Neuronal stem cell (in vitro differentiated cells): ENCODE measurements around the gene NETO2.

Experiments used
- DNase-seq: peaks from one replicate; pipeline ENCODE4 v3.0.0-alpha.2; 2013; ENCODE audit warnings: low spot score
- H2AFZ ChIP-seq: one replicate; pipeline ENCODE4 v1.6.1; 2013; ENCODE audit warnings: mild to moderate bottlenecking, low read length, inconsistent platforms
- H2AK5ac ChIP-seq: 2 replicates; pipeline ENCODE4 v1.6.1; 2013; ENCODE audit warnings: low read depth, mild to moderate bottlenecking, inconsistent platforms, low read length, moderate library complexity, mixed read lengths
- H2BK120ac ChIP-seq: 2 replicates; pipeline ENCODE4 v1.6.1; 2013; ENCODE audit warnings: low read depth, mild to moderate bottlenecking, inconsistent platforms, low read length, moderate library complexity, mixed read lengths
- H2BK12ac ChIP-seq: one replicate; pipeline ENCODE4 v1.6.1; 2013; ENCODE audit warnings: low read length, inconsistent platforms
- H2BK15ac ChIP-seq: 2 replicates; pipeline ENCODE4 v1.6.1; 2013; ENCODE audit warnings: mild to moderate bottlenecking, low read length, inconsistent platforms, mixed read lengths
- H2BK5ac ChIP-seq: one replicate; pipeline ENCODE4 v1.6.1; 2013; ENCODE audit warnings: inconsistent platforms, mild to moderate bottlenecking, low read length, moderate library complexity
- H3K14ac ChIP-seq: one replicate; pipeline ENCODE4 v1.6.1; 2013; ENCODE audit warnings: low read length, inconsistent platforms
- H3K18ac ChIP-seq: 2 replicates; pipeline ENCODE4 v1.6.1; 2013; ENCODE audit warnings: low read length, inconsistent platforms
- H3K23ac ChIP-seq: 2 replicates; pipeline ENCODE4 v1.6.1; 2013; ENCODE audit warnings: low read depth, mild to moderate bottlenecking, mixed read lengths, low read length, inconsistent platforms; ENCODE audit not compliant: poor library complexity
- H3K27ac ChIP-seq: replicated peaks from 3 replicates; pipeline ENCODE4 v1.5.1; 2013; ENCODE audit warnings: low read length, inconsistent platforms
- H3K27me3 ChIP-seq, 3 experiments: 2 replicates each; pipeline ENCODE4 v1.6.1; 2013; ENCODE audit warnings: low read length in 3 of 3, mild to moderate bottlenecking in 2 of 3, inconsistent platforms in 1 of 3, low read depth in 1 of 3, mixed read lengths in 1 of 3, moderate library complexity in 1 of 3; ENCODE audit not compliant: control insufficient read depth in 3 of 3, insufficient read depth in 3 of 3
- H3K36me3 ChIP-seq, 2 donors: replicated peaks in 1 of 2; 2 replicates each; pipeline ENCODE4 v1.6.1; 2013; ENCODE audit warnings: low read length in 2 of 2; ENCODE audit not compliant: control insufficient read depth in 2 of 2, insufficient read depth in 2 of 2
- H3K4ac ChIP-seq: 2 replicates; pipeline ENCODE4 v1.6.1; 2013; ENCODE audit warnings: inconsistent platforms, mild to moderate bottlenecking, low read length, moderate library complexity
- H3K4me1 ChIP-seq, 2 donors: 1 replicate in 1 of 2; 2 replicates in 1 of 2; pipeline ENCODE4 v1.6.1; 2013; ENCODE audit warnings: low read length in 2 of 2, low read depth in 1 of 2; ENCODE audit not compliant: control insufficient read depth in 2 of 2, insufficient read depth in 1 of 2
- H3K4me2 ChIP-seq: one replicate; pipeline ENCODE4 v1.6.1; 2013; ENCODE audit warnings: mild to moderate bottlenecking, low read length, inconsistent platforms; ENCODE audit not compliant: insufficient read depth, poor library complexity, severe bottlenecking
- H3K4me3 ChIP-seq, 2 donors: 2 replicates each; pipeline ENCODE4 v1.5.1; 2013; ENCODE audit warnings: low read length in 2 of 2, mild to moderate bottlenecking in 2 of 2, inconsistent platforms in 1 of 2, moderate library complexity in 1 of 2
- H3K79me1 ChIP-seq: one replicate; pipeline ENCODE4 v1.6.1; 2013; ENCODE audit warnings: low read depth, mild to moderate bottlenecking, inconsistent platforms, low read length, moderate library complexity
- H3K9ac ChIP-seq: one replicate; pipeline ENCODE4 v1.6.1; 2013; ENCODE audit warnings: mild to moderate bottlenecking, low read depth, low read length, inconsistent platforms; ENCODE audit not compliant: poor library complexity
- H3K9me3 ChIP-seq, 2 donors: replicated peaks in 1 of 2; 2 replicates each; pipeline versions ENCODE3 to v1.6.1; 2013; ENCODE audit warnings: low read length in 2 of 2, mild to moderate bottlenecking in 2 of 2, inconsistent platforms in 1 of 2, low read depth in 1 of 2, mixed read lengths in 1 of 2, moderate library complexity in 1 of 2; ENCODE audit not compliant: control insufficient read depth in 2 of 2, insufficient read depth in 1 of 2
- H4K8ac ChIP-seq: one replicate; pipeline ENCODE4 v1.6.1; 2013; ENCODE audit warnings: low read depth, mild to moderate bottlenecking, inconsistent platforms, low read length, moderate library complexity
- H4K91ac ChIP-seq: one replicate; pipeline ENCODE4 v1.6.1; 2013; ENCODE audit warnings: low read length, low read depth, mild to moderate bottlenecking, inconsistent platforms; ENCODE audit not compliant: poor library complexity
- WGBS, 2 donors: extraction: QIAGEN DNeasy Blood & Tissue Kit; methylation state at CpG; one replicate each; pipeline ENCODE4 v1.1.7; 2013; ENCODE audit warnings: missing lambda C conversion rate in 2 of 2, mixed read lengths in 1 of 2; ENCODE audit not compliant: insufficient read length in 2 of 2, insufficient replicate concordance in 1 of 2; ENCODE audit errors: extremely low coverage in 2 of 2; 5-methylcytosine and 5-hydroxymethylcytosine counted together

The NETO2 gene

DNA sequence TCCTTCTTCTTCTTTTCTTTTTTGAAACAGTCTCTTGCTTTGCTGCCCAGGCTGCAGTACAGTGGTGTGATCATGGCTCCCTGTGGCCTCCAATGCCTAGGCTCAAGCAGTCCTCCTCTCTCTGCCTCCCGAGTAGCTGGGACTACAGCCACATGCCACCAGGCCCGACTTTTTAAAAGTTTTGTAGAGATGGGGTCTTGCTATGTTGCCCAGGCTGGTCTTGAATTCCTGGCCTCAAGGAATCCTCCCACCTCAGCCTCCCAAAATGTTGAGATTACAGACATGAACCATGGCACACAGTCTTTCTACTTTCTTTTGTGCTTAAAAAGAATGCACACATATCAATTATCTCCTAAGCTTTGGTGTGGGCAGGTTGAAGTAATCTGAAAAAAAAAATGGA lies 109.3 kb downstream of the NETO2 start:
- Histone ChIP-seq H2BK15ac (no peak overlapping the region), H3K9me3 (no peaks in the 10 kb centered on the region), H3K27ac (no peak overlapping the region), H2BK120ac (no peak overlapping the region), H3K4me3 (no peak overlapping the region), H3K4me2 (no peak overlapping the region), H3K9ac (no peak overlapping the region), H2AK5ac (no peak overlapping the region), H3K4me1 (peaks cover 4 to 12% of the 10 kb centered on the region in 2 donors), H3K18ac (no peak overlapping the region), H2AFZ (no peak overlapping the region), H3K36me3 (no peaks in the 10 kb centered on the region), H3K27me3 (peaks cover 0 to 8% (median 0%) of the 10 kb centered on the region in 3 experiments), H3K14ac (no peak overlapping the region), H3K23ac (no peak overlapping the region), H4K8ac (no peak overlapping the region), H3K4ac (no peak overlapping the region), H3K79me1 (no peaks in the 10 kb centered on the region), H4K91ac (no peak overlapping the region), H2BK12ac (no peak overlapping the region), H2BK5ac (no peak overlapping the region)
- no peak for DNase-seq
- no CpG with 5 or more reads among the region's 2 CpGs for WGBS, 2 donors

DNA sequence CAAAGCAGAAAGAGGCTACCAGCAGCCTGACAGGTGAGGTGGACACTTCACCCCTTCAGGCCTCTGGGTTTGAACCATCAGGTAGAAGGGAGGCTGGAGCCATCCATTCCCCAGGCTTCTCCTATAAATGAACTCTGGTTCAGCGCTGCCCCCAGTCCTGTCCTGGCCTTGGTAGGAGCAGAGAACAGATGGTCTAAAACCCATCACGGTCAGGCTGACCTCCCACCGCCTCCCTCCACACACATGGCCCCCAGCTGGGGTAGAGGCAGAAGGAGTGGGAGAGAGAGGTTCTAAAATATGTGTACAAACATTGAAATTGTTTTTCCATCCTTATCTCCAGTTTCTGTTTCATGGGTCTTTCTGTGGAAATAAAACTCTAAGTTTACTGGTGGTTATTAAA lies 110.6 kb downstream of the NETO2 start:
- Histone ChIP-seq H2BK5ac (no peak overlapping the region), H3K36me3 (no peaks in the 10 kb centered on the region), H2AK5ac (no peak overlapping the region), H4K8ac (no peak overlapping the region), H2AFZ (no peak overlapping the region), H2BK120ac (no peak overlapping the region), H3K9ac (no peak overlapping the region), H3K23ac (no peak overlapping the region), H2BK15ac (no peak overlapping the region), H3K27me3 (peaks cover 0 to 6% (median 0%) of the 10 kb centered on the region in 3 experiments), H3K4ac (no peak overlapping the region), H3K4me1 (peaks cover 3 to 12% of the 10 kb centered on the region in 2 donors), H2BK12ac (no peak overlapping the region), H3K4me3 (no peak overlapping the region), H3K18ac (no peak overlapping the region), H3K9me3 (no peaks in the 10 kb centered on the region), H3K14ac (no peak overlapping the region), H3K27ac (no peak overlapping the region), H4K91ac (no peak overlapping the region), H3K4me2 (no peak overlapping the region), H3K79me1 (no peaks in the 10 kb centered on the region)
- no CpG with 5 or more reads among the region's 3 CpGs for WGBS, 2 donors
- no peak for DNase-seq

DNA sequence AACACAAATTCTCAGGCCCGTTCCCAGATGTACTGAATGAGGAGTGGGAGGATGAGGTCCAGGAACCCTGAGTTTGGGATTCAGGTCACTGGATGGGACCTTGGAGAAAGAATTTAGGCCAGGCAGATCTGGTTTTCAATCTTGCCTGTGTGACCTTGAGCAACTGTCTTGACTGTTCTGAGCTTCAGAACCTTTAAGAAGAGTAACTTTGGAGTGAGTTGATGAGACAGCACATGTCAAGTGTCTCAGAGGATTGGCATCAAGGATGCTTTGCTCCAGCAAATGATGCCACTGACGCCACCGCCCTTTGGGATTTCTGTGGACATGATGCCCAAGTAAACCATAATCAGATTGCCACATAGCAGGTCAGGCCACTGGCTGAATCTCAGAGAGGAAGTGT lies 114.0 kb downstream of the NETO2 start:
- Histone ChIP-seq H2AFZ (no peak overlapping the region), H4K8ac (no peak overlapping the region), H3K4me2 (no peak overlapping the region), H3K23ac (no peak overlapping the region), H2BK120ac (no peak overlapping the region), H3K4ac (no peak overlapping the region), H3K9ac (no peak overlapping the region), H3K27me3 (peaks cover 0 to 2% (median 0%) of the 10 kb centered on the region in 3 experiments), H3K4me3 (no peak overlapping the region), H3K4me1 (peaks cover 4 to 12% of the 10 kb centered on the region in 2 donors), H2BK5ac (no peak overlapping the region), H3K36me3 (peaks cover 0 to 2% of the 10 kb centered on the region in 2 donors), H3K79me1 (no peaks in the 10 kb centered on the region), H3K27ac (no peak overlapping the region), H4K91ac (no peak overlapping the region), H2AK5ac (no peak overlapping the region), H2BK15ac (no peak overlapping the region), H3K9me3 (peaks cover 0 to 2% of the 10 kb centered on the region in 2 donors), H2BK12ac (no peak overlapping the region), H3K18ac (no peak overlapping the region), H3K14ac (no peak overlapping the region)
- no peak for DNase-seq
- no CpG with 5 or more reads among the region's 3 CpGs for WGBS, 2 donors

DNA sequence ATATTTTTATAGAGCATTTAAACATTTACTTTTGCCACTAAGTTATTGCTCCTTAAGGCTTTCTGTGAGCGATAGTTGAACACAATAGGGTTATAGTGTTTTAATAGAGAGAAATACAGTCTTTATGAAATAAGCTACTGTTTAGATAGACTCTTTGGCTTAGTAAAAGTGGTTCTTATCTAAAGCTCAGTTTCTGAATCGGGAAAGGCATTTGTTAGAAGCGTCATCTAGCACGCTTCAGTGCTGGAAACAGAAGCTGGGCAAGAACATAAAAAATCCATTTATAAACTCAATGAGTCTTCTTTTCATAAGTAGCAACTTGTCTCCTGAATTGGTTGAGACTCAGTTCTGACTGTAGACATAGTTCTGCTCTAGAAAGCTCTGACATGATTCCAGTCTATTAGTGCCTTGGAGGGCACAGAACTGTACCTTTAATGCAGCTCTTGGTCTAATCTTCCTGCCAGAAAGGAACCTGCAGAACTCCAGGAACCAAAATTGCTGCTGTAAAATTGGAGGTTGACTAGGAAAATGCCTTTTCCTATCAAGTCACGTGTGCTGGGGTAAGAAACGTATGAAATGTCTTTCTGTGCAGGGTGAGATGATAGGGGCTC lies 114.9 kb downstream of the NETO2 start:
- no peaks in the 10 kb centered on the region for H3K79me1 ChIP-seq
- H4K91ac ChIP-seq = no peak overlapping the region
- H3K4me1 ChIP-seq = peaks cover 4 to 9% of the 10 kb centered on the region in 2 donors
- H4K8ac ChIP-seq = no peak overlapping the region
- peaks cover 0 to 2% (median 0%) of the 10 kb centered on the region in 3 experiments for H3K27me3 ChIP-seq
- peaks cover 0 to 2% of the 10 kb centered on the region in 2 donors for H3K9me3 ChIP-seq
- H2AK5ac ChIP-seq = no peak overlapping the region
- no peak overlapping the region for H3K18ac ChIP-seq
- peaks cover 0 to 2% of the 10 kb centered on the region in 2 donors for H3K36me3 ChIP-seq
- WGBS, 2 donors = no CpG with 5 or more reads among the region's 6 CpGs
- H3K23ac ChIP-seq = no peak overlapping the region
- no peak overlapping the region for H2BK12ac ChIP-seq
- no peak overlapping the region for H3K27ac ChIP-seq
- H2BK15ac ChIP-seq = no peak overlapping the region
- DNase-seq = no peak
- H2BK120ac ChIP-seq = no peak overlapping the region
- peak overlapping the region; percentile 21 for H2AFZ ChIP-seq
- H3K14ac ChIP-seq = no peak overlapping the region
- H3K4me3 ChIP-seq = no peak overlapping the region
- no peak overlapping the region for H3K9ac ChIP-seq
- no peak overlapping the region for H3K4ac ChIP-seq
- H2BK5ac ChIP-seq = no peak overlapping the region
- no peak overlapping the region for H3K4me2 ChIP-seq
